Esophagus muscularis mucosa (tissue), 3 donors: ENCODE results near the gene ARSB.

Experiments used
- CTCF ChIP-seq, 3 experiments: fragments of 200-600 bp in 2 of 3; fragments of 450-650 bp in 1 of 3; sonication (generic) in 2 of 3; IDR thresholded peaks; one replicate each; pipeline ENCODE4 v1.5.1; 2017 to 2019; ENCODE audit warnings: antibody characterized with exemption in 3 of 3, mild to moderate bottlenecking in 2 of 3, moderate library complexity in 1 of 3
- POLR2AphosphoS5 ChIP-seq, 2 donors: sonication (generic); formaldehyde crosslinking; IDR thresholded peaks; one replicate each; pipeline ENCODE4 v1.6.1; 2017; ENCODE audit warnings: antibody characterized with exemption in 2 of 2

- TF ChIP-seq CTCF (IDR thresholded peaks at IDR 0.05) (no peak), POLR2AphosphoS5 (IDR thresholded peaks at IDR 0.05) (no peak)
These were observed 171.8 kb downstream of the ARSB start for GRCh38 chr5:78813286-78813685.
